Immature natural killer cell (primary cell): ENCODE results near the gene CDC6. TPM values are rescaled to one million over a fixed set of nuclear protein-coding genes. Genes with fewer than 3 reads are reported as not detected.

Experiments used
- DNase-seq, 3 donors: peaks; one replicate each; pipeline ENCODE4 v3.0.0; 2022; ENCODE audit warnings: mixed read lengths in 1 of 3
- H3K27ac Mint-ChIP-seq, 6 donors: one replicate each; pipeline ENCODE4 v1.8.0; 2020; ENCODE audit warnings: mixed read lengths in 6 of 6, mild to moderate bottlenecking in 5 of 6, inconsistent platforms in 4 of 6, moderate library complexity in 3 of 6
- H3K27me3 Mint-ChIP-seq, 3 donors: one replicate each; pipeline ENCODE4 v1.8.0; 2020 to 2021; ENCODE audit warnings: low read depth in 3 of 3, mild to moderate bottlenecking in 3 of 3, mixed read lengths in 3 of 3, moderate library complexity in 3 of 3, inconsistent platforms in 1 of 3
- H3K36me3 Mint-ChIP-seq, 3 donors: one replicate each; pipeline ENCODE4 v1.8.0; 2020; ENCODE audit warnings: mixed read lengths in 3 of 3, inconsistent platforms in 2 of 3, mild to moderate bottlenecking in 2 of 3
- H3K4me1 Mint-ChIP-seq, 2 donors: one replicate each; pipeline ENCODE4 v1.8.0; 2020; ENCODE audit warnings: inconsistent platforms in 2 of 2, mild to moderate bottlenecking in 2 of 2, mixed read lengths in 2 of 2, moderate library complexity in 1 of 2
- H3K4me3 Mint-ChIP-seq, 5 donors: one replicate each; pipeline ENCODE4 v1.8.0; 2020; ENCODE audit warnings: mild to moderate bottlenecking in 5 of 5, mixed read lengths in 5 of 5, inconsistent platforms in 3 of 5, moderate library complexity in 3 of 5
- H3K9me3 Mint-ChIP-seq, 6 donors: one replicate each; pipeline ENCODE4 v1.8.0; 2020; ENCODE audit warnings: mild to moderate bottlenecking in 6 of 6, mixed read lengths in 6 of 6, inconsistent platforms in 4 of 6, moderate library complexity in 3 of 6
- polyA plus RNA-seq, 3 donors: library from polyadenylated mRNA; unstranded; fragments of 300-500 nt; fragmentation: Illumina TruSeq; gene quantifications; one replicate each; pipeline ENCODE4 v1.2.3, GENCODE V29; 2021

The CDC6 gene
- polyA plus RNA-seq, 3 donors from 2014 or later = 0.81 to 1.8 (median 1.5) TPM

- peaks cover 83 to 85% of the 10 kb centered on the region in 2 donors for H3K4me1 Mint-ChIP-seq
- H3K36me3 Mint-ChIP-seq = peaks cover 0 to 7% (median 0%) of the 10 kb centered on the region in 3 donors
- peak in 1 of 3 donors; percentile 80 for DNase-seq
- H3K4me3 Mint-ChIP-seq = peak overlapping the region; percentile 53 to 85 (median 69)
- H3K27ac Mint-ChIP-seq = peak overlapping the region; percentile 88 to 98 (median 96)
- H3K27me3 Mint-ChIP-seq = peaks cover 22 to 28% (median 26%) of the 10 kb centered on the region in 3 donors
- H3K9me3 Mint-ChIP-seq = peaks cover 0 to 4% (median 0%) of the 10 kb centered on the region in 6 donors
Measured at GRCh38 chr17:40345161-40345993, 57.7 kb downstream of the CDC6 start.

- peaks cover 0 to 7% (median 0%) of the 10 kb centered on the region in 3 donors for H3K36me3 Mint-ChIP-seq
- DNase-seq = no peak
- peak overlapping the region; percentile 53 to 85 (median 69) for H3K4me3 Mint-ChIP-seq
- H3K27ac Mint-ChIP-seq = peak overlapping the region; percentile 88 to 98 (median 96)
- H3K9me3 Mint-ChIP-seq = peaks cover 0 to 4% (median 0%) of the 10 kb centered on the region in 6 donors
- H3K27me3 Mint-ChIP-seq = peaks cover 22 to 28% (median 22%) of the 10 kb centered on the region in 3 donors
- peaks cover 76 to 77% of the 10 kb centered on the region in 2 donors for H3K4me1 Mint-ChIP-seq
Measured at GRCh38 chr17:40345994-40346764, 58.5 kb downstream of the CDC6 start.

GRCh38 chr17:40346765-40347158, 59.1 kb downstream of the CDC6 start:
- H3K27me3 Mint-ChIP-seq = peaks cover 18 to 28% (median 19%) of the 10 kb centered on the region in 3 donors
- H3K36me3 Mint-ChIP-seq = peaks cover 0 to 7% (median 0%) of the 10 kb centered on the region in 3 donors
- peak overlapping the region in 4 of 5 donors; percentile 64 to 81 (median 80) for H3K4me3 Mint-ChIP-seq
- H3K27ac Mint-ChIP-seq = peak overlapping the region; percentile 88 to 98 (median 96)
- peaks cover 0 to 4% (median 0%) of the 10 kb centered on the region in 6 donors for H3K9me3 Mint-ChIP-seq
- DNase-seq = no peak
- peaks cover 75% of the 10 kb centered on the region in 2 donors for H3K4me1 Mint-ChIP-seq

GRCh38 chr17:40347319-40348135, 59.8 kb downstream of the CDC6 start:
- DNase-seq = peak; percentile 47 to 54 (median 53)
- H3K27me3 Mint-ChIP-seq = peaks cover 14 to 25% (median 18%) of the 10 kb centered on the region in 3 donors
- H3K27ac Mint-ChIP-seq = peak overlapping the region; percentile 88 to 98 (median 96)
- peaks cover 0 to 4% (median 0%) of the 10 kb centered on the region in 6 donors for H3K9me3 Mint-ChIP-seq
- peak overlapping the region; percentile 69 to 84 (median 81) for H3K4me3 Mint-ChIP-seq
- H3K4me1 Mint-ChIP-seq = peaks cover 73 to 78% of the 10 kb centered on the region in 2 donors
- peaks cover 0 to 12% (median 4%) of the 10 kb centered on the region in 3 donors for H3K36me3 Mint-ChIP-seq

- peaks cover 8 to 19% (median 15%) of the 10 kb centered on the region in 3 donors for H3K27me3 Mint-ChIP-seq
- peak overlapping the region; percentile 69 to 84 (median 81) for H3K4me3 Mint-ChIP-seq
- H3K27ac Mint-ChIP-seq = peak overlapping the region; percentile 88 to 98 (median 96)
- H3K4me1 Mint-ChIP-seq = peaks cover 67 to 78% of the 10 kb centered on the region in 2 donors
- peaks cover 0 to 2% (median 0%) of the 10 kb centered on the region in 6 donors for H3K9me3 Mint-ChIP-seq
- peaks cover 0 to 15% (median 10%) of the 10 kb centered on the region in 3 donors for H3K36me3 Mint-ChIP-seq
- DNase-seq = no peak
Measured at GRCh38 chr17:40348136-40348504, 60.4 kb downstream of the CDC6 start.

GRCh38 chr17:40348562-40349476, 61.1 kb downstream of the CDC6 start:
- Mint-ChIP-seq H3K4me3 (peak overlapping the region; percentile 61 to 84 (median 81)), H3K4me1 (peaks cover 60 to 75% of the 10 kb centered on the region in 2 donors), H3K27ac (peak overlapping the region; percentile 88 to 98 (median 96)), H3K9me3 (peaks cover 0 to 1% (median 0%) of the 10 kb centered on the region in 6 donors), H3K36me3 (peaks cover 0 to 15% (median 10%) of the 10 kb centered on the region in 3 donors), H3K27me3 (peaks cover 8 to 16% (median 15%) of the 10 kb centered on the region in 3 donors)
- no peak for DNase-seq

- H3K27me3 Mint-ChIP-seq = peaks cover 8 to 16% (median 11%) of the 10 kb centered on the region in 3 donors
- peaks cover 0 to 15% (median 10%) of the 10 kb centered on the region in 3 donors for H3K36me3 Mint-ChIP-seq
- H3K9me3 Mint-ChIP-seq = peaks cover 0 to under 1% (median 0%) of the 10 kb centered on the region in 6 donors
- peak overlapping the region; percentile 71 to 97 (median 83) for H3K27ac Mint-ChIP-seq
- H3K4me1 Mint-ChIP-seq = peaks cover 54 to 68% of the 10 kb centered on the region in 2 donors
- no peak for DNase-seq
- peak overlapping the region in 4 of 5 donors; percentile 20 to 61 (median 44) for H3K4me3 Mint-ChIP-seq
Measured at GRCh38 chr17:40349477-40349894, 61.8 kb downstream of the CDC6 start.

- H3K4me3 Mint-ChIP-seq = peak overlapping the region in 1 of 5 donors; percentile 57
- peaks cover 0 to 15% (median 10%) of the 10 kb centered on the region in 3 donors for H3K36me3 Mint-ChIP-seq
Measured at GRCh38 chr17:40349895-40350688, 62.4 kb downstream of the CDC6 start.

GRCh38 chr17:40350689-40351358, 63.1 kb downstream of the CDC6 start:
- Mint-ChIP-seq H3K36me3 (peaks cover 0 to 18% (median 10%) of the 10 kb centered on the region in 3 donors), H3K27me3 (peaks cover 1 to 8% (median 6%) of the 10 kb centered on the region in 3 donors), H3K27ac (peak overlapping the region in 1 of 6 donors; percentile 77), H3K4me3 (no peak overlapping the region), H3K9me3 (no peaks in the 10 kb centered on the region), H3K4me1 (peaks cover 43 to 58% of the 10 kb centered on the region in 2 donors)
- DNase-seq = no peak

More at GRCh38 chr17:40349895-40350688, 62.4 kb downstream of the CDC6 start:
- Mint-ChIP-seq H3K4me1 (peaks cover 48 to 62% of the 10 kb centered on the region in 2 donors), H3K27me3 (peaks cover 2 to 14% (median 6%) of the 10 kb centered on the region in 3 donors), H3K27ac (peak overlapping the region in 3 of 6 donors; percentile 58 to 77 (median 69)), H3K9me3 (no peaks in the 10 kb centered on the region)
- no peak for DNase-seq

- Mint-ChIP-seq H3K4me1 (peaks cover 36 to 51% of the 10 kb centered on the region in 2 donors), H3K36me3 (peaks cover 0 to 18% (median 10%) of the 10 kb centered on the region in 3 donors), H3K27me3 (peaks cover 1 to 8% (median 2%) of the 10 kb centered on the region in 3 donors), H3K27ac (peak overlapping the region in 1 of 6 donors; percentile 55), H3K4me3 (no peak overlapping the region), H3K9me3 (no peaks in the 10 kb centered on the region)
- no peak for DNase-seq
Measured at GRCh38 chr17:40351359-40352236, 63.9 kb downstream of the CDC6 start.
